M059J (cell line): ENCODE measurements around the gene RAE1. TPM values are rescaled to one million over a fixed set of nuclear protein-coding genes. Genes with fewer than 3 reads are reported as not detected.

Source experiments
- DNase-seq: peaks from one replicate; pipeline ENCODE4 v3.0.0-alpha.2; 2012; ENCODE audit warnings: low read depth
- total RNA-seq: library from RNA; depleted of rRNA; stranded (reverse); fragments of >200 nt; shearing (Covaris generic); gene quantifications from 2 replicates; pipeline ENCODE4 v1.2.3, GENCODE V29; 2014; rRNA removed

The RAE1 gene
- total RNA-seq: 69.8 and 94.2 TPM in 2 replicates

GRCh38 chr20:57351042-57351783 is at the start of gene RAE1:
Gene RAE1 (plus strand): TSS chr20:57351255. CDS start chr20:57354039, 2,784 bp downstream.
- peak; percentile 95 for DNase-seq

GRCh38 chr20:57306747-57307146 is 44.3 kb upstream of the RAE1 start:
- DNase-seq: no peak

- no peak for DNase-seq
These were observed 42.4 kb upstream of the RAE1 start for GRCh38 chr20:57308451-57309271.

GRCh38 chr20:57309544-57310115 is 41.4 kb upstream of the RAE1 start:
- DNase-seq: no peak

GRCh38 chr20:57310821-57311514 is 40.1 kb upstream of the RAE1 start:
- DNase-seq: no peak

- peak; percentile 21 for DNase-seq
These were observed 38.9 kb upstream of the RAE1 start for GRCh38 chr20:57312138-57312537.

GRCh38 chr20:57313230-57313629 is 37.8 kb upstream of the RAE1 start:
- DNase-seq: no peak

GRCh38 chr20:57313951-57314350 is 37.1 kb upstream of the RAE1 start:
- no peak for DNase-seq

GRCh38 chr20:57315083-57315975 is 35.7 kb upstream of the RAE1 start:
- no peak for DNase-seq

- no peak for DNase-seq
These were observed 35.0 kb upstream of the RAE1 start for GRCh38 chr20:57315976-57316480.

- no peak for DNase-seq
These were observed 34.3 kb upstream of the RAE1 start for GRCh38 chr20:57316795-57317201.

- no peak for DNase-seq
These were observed 33.7 kb upstream of the RAE1 start for GRCh38 chr20:57317316-57317788.

- DNase-seq: no peak
These were observed 33.2 kb upstream of the RAE1 start for GRCh38 chr20:57317789-57318371.

- DNase-seq: no peak
These were observed 31.5 kb upstream of the RAE1 start for GRCh38 chr20:57319584-57319983.

- DNase-seq: no peak
These were observed 30.7 kb upstream of the RAE1 start for GRCh38 chr20:57320358-57320757.

GRCh38 chr20:57321142-57321541 is 29.9 kb upstream of the RAE1 start:
- DNase-seq: no peak

- DNase-seq: no peak
These were observed 28.6 kb upstream of the RAE1 start for GRCh38 chr20:57322476-57322875.

- DNase-seq: peak; percentile 49
These were observed 28.0 kb upstream of the RAE1 start for GRCh38 chr20:57323034-57323433.

GRCh38 chr20:57325632-57326356 is 25.3 kb upstream of the RAE1 start:
- DNase-seq: no peak
